Measurements from ENCODE around the gene FIBP. TPM values are rescaled to one million over a fixed set of nuclear protein-coding genes. Genes with fewer than 3 reads are reported as not detected.

The FIBP gene
- total and polyA plus RNA-seq, 2 of the 4 experiments (the other 2 are of a cell fraction), result 141 to 182 TPM

- H3K23ac ChIP-seq (ENCODE audit: low read depth, low read length), result peak overlapping the region; percentile 97
- peak overlapping the region; percentile 82 for H3K27ac ChIP-seq (ENCODE audit: insufficient read depth, low read length)
- peak overlapping the region; percentile 90 for H3K56ac ChIP-seq (ENCODE audit: extremely low read depth, insufficient read depth, low read length)
- peak overlapping the region; percentile 92 for H2BK20ac ChIP-seq (ENCODE audit: low read depth, low read length)
- ATAC-seq (ENCODE audit: low read depth) (no peak), DNase-seq (no peak)
- 82% methylated on average over 2 of the region's 3 CpGs; no CpG with 5 or more reads in 1 of the 2 experiments for WGBS, 2 experiments (ENCODE audit: extremely low coverage in 2 of 2, insufficient read length in 1 of 2)
- peak overlapping the region; percentile 96 for H2BK5ac ChIP-seq (ENCODE audit: low read depth, low read length, poor library complexity, severe bottlenecking)
- peak overlapping the region; percentile 4 for H3K4me3 ChIP-seq (ENCODE audit: insufficient read depth, low read depth, low read length)
- H3K9me1 ChIP-seq (ENCODE audit: insufficient read depth, low read length), result peaks cover 38% of the 10 kb centered on the region
- peak overlapping the region; percentile 88 for H3K18ac ChIP-seq (ENCODE audit: low read depth, low read length)
- H2AK9ac ChIP-seq (replicated peaks; ENCODE audit: low read depth, low read length, poor library complexity), result peak overlapping the region; percentile 99
- H3K36me3 ChIP-seq (ENCODE audit: control insufficient read depth, insufficient read depth, low read length), result peaks cover 23% of the 10 kb centered on the region
- H3K79me1 ChIP-seq (ENCODE audit: low read depth in 1 of 2, low read length in 2 of 2), result peaks cover 14 to 66% of the 10 kb centered on the region in 2 experiments; a peak in 3 of 4 replicates
- H4K20me1 ChIP-seq (ENCODE audit: insufficient read depth, low read length), result peaks cover 11% of the 10 kb centered on the region
- H4K91ac ChIP-seq (ENCODE audit: insufficient read depth, low read depth, low read length), result peak overlapping the region; percentile 97
- intact Hi-C loops (cut with micrococcal nuclease) (loop anchor here (5.0 kb wide), 1 partner anchor 45 kb away; the partner anchor contains the start of gene SART1), in situ Hi-C loops (cut with MboI; ENCODE audit: low sequenced_read_pairs) (no loop called here), dilution Hi-C loops (cut with HindIII; ENCODE audit: low sequenced_read_pairs, unreplicated experiment) (no loop called here)
- peak overlapping the region; percentile 99 for H2AK5ac ChIP-seq (ENCODE audit: low read depth, low read length)
- peak overlapping the region; percentile 64 for H4K5ac ChIP-seq (ENCODE audit: low read depth, low read length)
- ChIA-PET POLR2A (ENCODE audit: unreplicated experiment) (interaction anchor here (1.4 to 2.4 kb wide), 2 partner anchors 26 to 27 kb away, joined by 7 to 20 read pairs; partner anchors contain the start of genes CCDC85B and FIBP), CTCF (interaction anchor here (1.1 kb wide), 1 partner anchor 27 kb away, joined by 3 read pairs; no protein-coding TSS in a partner anchor)
- H3K14ac ChIP-seq (replicated peaks; ENCODE audit: low read depth, low read length), result peak overlapping the region; percentile 95
- H3K9ac ChIP-seq (ENCODE audit: low read depth, low read length), result peak overlapping the region; percentile 68
- H3K4me2 ChIP-seq (ENCODE audit: low read depth, low read length), result peak overlapping the region; percentile 96
- TF ChIP-seq RFX5 (IDR thresholded peaks at IDR 0.05; ENCODE audit: low read depth, low read length), result no peak
- TF ChIP-seq RAD21 (IDR thresholded peaks at IDR 0.05; ENCODE audit: low read length), result no peak
- no peak for TF ChIP-seq MXI1 (IDR thresholded peaks at IDR 0.05; ENCODE audit: borderline replicate concordance, low read depth, low read length)
- no peak for TF ChIP-seq USF2 (IDR thresholded peaks at IDR 0.05; ENCODE audit: low read depth, low read length)
- no peak for TF ChIP-seq FOS (IDR thresholded peaks at IDR 0.05; ENCODE audit: low read depth, low read length)
- no peak for TF ChIP-seq BHLHE40 (IDR thresholded peaks at IDR 0.05; ENCODE audit: low read depth, low read length)
- TF ChIP-seq, protein P1, sequence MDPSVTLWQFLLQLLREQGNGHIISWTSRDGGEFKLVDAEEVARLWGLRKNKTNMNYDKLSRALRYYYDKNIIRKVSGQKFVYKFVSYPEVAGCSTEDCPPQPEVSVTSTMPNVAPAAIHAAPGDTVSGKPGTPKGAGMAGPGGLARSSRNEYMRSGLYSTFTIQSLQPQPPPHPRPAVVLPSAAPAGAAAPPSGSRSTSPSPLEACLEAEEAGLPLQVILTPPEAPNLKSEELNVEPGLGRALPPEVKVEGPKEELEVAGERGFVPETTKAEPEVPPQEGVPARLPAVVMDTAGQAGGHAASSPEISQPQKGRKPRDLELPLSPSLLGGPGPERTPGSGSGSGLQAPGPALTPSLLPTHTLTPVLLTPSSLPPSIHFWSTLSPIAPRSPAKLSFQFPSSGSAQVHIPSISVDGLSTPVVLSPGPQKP (IDR thresholded peaks at IDR 0.05; ENCODE audit: borderline replicate concordance, low read depth, low read length), result no peak
- peak overlapping the region; percentile 100 for H2BK120ac ChIP-seq (ENCODE audit: low read depth, low read length)
- no peaks in the 10 kb centered on the region for H3K9me3 ChIP-seq (ENCODE audit: control insufficient read depth, insufficient read depth, low read length)
- peak overlapping the region; percentile 98 for H3K4ac ChIP-seq (ENCODE audit: low read depth, low read length)
- BruUV-seq (replicated peaks), result TSS peak; percentile 50
- H4K8ac ChIP-seq (ENCODE audit: low read depth in 2 of 2, low read length in 2 of 2), result peak overlapping the region; percentile 64 to 97
- peaks cover 52% of the 10 kb centered on the region for H3K4me1 ChIP-seq (ENCODE audit: control insufficient read depth, insufficient read depth, low read length)
- peak overlapping the region; percentile 56 for H2BK15ac ChIP-seq (ENCODE audit: low read depth, low read length)
- H3K27me3 ChIP-seq (ENCODE audit: control insufficient read depth, insufficient read depth, low read length), result no peaks in the 10 kb centered on the region
- no peak overlapping the region for H2AFZ ChIP-seq (replicated peaks; ENCODE audit: low read length, poor library complexity)
Measured at GRCh38 chr11:65917077-65917433, 28.8 kb upstream of the FIBP start.
